Sigmoid colon (tissue), 4 donors: ENCODE data around the gene TFAP2D.

Source experiments
- EP300 ChIP-seq, 4 donors: sonication (generic); formaldehyde crosslinking; IDR thresholded peaks; one replicate each; pipeline ENCODE4 v1.6.1; 2017; ENCODE audit warnings: antibody characterized with exemption in 4 of 4
- TF ChIP-seq, protein P1 (sequence below), 4 experiments: fragments of 450-650 bp in 3 of 4; fragments of 200-600 bp in 1 of 4; IDR thresholded peaks; one replicate each; pipeline ENCODE4 v1.5.1; 2016 to 2019; ENCODE audit warnings: antibody characterized with exemption in 4 of 4, mild to moderate bottlenecking in 3 of 4, moderate library complexity in 2 of 4

DNA sequence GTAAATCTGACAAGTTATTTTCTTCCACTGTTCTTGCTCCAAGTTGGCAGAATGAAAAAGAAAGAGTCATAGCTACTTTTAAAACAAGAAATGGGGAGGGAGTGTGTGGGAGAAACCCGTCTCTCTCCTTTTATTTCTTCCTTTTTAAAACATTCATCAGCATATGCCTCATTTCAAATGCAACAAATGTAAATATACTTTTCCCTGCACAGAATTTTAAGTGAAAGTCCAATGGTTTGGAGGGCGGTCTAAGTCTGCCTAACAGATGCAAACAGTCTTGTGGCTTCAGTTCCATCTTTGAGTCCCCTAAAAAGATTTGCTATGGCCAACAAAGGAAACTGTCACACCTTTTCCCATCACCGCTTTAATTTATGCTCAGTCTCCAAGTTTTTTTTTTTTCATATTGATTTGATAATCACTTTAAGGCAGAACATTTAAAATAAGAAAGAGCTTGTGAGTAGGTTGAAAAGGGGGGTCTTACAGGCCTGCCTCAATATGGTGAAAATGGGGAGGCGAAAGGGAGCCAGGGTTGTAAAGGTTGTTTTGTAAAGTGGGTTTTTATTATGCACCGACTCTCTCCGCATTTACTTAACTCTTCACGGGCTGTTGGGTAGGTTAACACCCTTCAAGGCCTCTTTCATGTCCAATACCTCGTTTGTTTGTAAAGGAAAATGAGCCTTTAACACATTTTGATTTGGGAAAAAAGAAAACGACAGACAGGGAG is 4.6 kb downstream of the TFAP2D start:
- TF ChIP-seq, protein P1, sequence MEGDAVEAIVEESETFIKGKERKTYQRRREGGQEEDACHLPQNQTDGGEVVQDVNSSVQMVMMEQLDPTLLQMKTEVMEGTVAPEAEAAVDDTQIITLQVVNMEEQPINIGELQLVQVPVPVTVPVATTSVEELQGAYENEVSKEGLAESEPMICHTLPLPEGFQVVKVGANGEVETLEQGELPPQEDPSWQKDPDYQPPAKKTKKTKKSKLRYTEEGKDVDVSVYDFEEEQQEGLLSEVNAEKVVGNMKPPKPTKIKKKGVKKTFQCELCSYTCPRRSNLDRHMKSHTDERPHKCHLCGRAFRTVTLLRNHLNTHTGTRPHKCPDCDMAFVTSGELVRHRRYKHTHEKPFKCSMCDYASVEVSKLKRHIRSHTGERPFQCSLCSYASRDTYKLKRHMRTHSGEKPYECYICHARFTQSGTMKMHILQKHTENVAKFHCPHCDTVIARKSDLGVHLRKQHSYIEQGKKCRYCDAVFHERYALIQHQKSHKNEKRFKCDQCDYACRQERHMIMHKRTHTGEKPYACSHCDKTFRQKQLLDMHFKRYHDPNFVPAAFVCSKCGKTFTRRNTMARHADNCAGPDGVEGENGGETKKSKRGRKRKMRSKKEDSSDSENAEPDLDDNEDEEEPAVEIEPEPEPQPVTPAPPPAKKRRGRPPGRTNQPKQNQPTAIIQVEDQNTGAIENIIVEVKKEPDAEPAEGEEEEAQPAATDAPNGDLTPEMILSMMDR (IDR thresholded peaks at IDR 0.05), result no peak
- TF ChIP-seq EP300 (IDR thresholded peaks at IDR 0.05), result no peak
